ENCODE results near the gene PTPRC.
"Not testable (repeated sequence)": the region's sequence is repeated elsewhere in the genome, so short reads cannot be mapped to it uniquely, and the experiment has no call there.

Gene PTPRC

DNA sequence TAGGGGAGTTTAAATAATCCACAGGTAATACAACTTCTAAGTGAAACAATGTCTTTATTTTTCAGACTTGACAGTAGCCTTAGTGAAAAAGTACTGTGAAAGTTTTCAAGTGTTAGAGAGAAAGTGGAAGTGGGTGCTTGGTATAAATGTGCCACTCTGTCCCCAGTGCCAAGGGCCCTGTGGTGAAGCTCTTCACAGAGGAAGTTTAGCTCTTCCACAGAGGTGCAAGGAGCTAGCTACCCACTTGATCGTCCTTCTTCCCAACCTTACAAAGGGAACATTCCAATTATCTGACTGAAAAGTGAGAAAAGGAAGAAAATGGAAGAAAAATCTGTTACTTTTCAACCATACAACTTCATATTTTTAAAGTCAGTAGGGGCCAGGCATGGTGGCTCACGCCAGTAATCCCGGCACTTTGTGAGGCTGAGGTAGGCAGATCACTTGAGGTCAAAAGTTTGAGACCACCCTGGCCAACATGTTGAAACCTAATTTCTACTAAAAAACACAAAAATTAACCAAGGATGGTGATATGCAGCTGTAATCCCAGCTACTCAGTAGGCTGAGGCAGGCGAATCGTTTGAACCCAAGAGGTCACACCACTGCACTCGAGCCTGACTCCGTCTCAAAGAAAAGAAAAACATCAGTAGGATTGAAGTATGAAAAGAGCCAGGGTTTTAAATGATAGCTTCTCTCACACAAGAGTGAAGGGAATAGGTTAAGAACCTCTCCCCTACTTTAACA, 41.0 kb upstream of the PTPRC start:
- H3K36me3 ChIP-seq (ENCODE audit: insufficient read depth) = no peaks in the 10 kb centered on the region
- H3K27ac ChIP-seq = no peak overlapping the region
- no peaks in the 10 kb centered on the region for H4K20me1 ChIP-seq (ENCODE audit: insufficient read depth)
- no peak overlapping the region for H3K4me3 ChIP-seq (IDR thresholded peaks at IDR 0.05; ENCODE audit: insufficient read depth, low read depth, low read length)
- TF ChIP-seq, protein P1, sequence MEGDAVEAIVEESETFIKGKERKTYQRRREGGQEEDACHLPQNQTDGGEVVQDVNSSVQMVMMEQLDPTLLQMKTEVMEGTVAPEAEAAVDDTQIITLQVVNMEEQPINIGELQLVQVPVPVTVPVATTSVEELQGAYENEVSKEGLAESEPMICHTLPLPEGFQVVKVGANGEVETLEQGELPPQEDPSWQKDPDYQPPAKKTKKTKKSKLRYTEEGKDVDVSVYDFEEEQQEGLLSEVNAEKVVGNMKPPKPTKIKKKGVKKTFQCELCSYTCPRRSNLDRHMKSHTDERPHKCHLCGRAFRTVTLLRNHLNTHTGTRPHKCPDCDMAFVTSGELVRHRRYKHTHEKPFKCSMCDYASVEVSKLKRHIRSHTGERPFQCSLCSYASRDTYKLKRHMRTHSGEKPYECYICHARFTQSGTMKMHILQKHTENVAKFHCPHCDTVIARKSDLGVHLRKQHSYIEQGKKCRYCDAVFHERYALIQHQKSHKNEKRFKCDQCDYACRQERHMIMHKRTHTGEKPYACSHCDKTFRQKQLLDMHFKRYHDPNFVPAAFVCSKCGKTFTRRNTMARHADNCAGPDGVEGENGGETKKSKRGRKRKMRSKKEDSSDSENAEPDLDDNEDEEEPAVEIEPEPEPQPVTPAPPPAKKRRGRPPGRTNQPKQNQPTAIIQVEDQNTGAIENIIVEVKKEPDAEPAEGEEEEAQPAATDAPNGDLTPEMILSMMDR (conservative IDR thresholded peaks at IDR 0.05; ENCODE audit: low read depth, low read length) = no peak
- H3K4me1 ChIP-seq (ENCODE audit: low read depth, poor library complexity, severe bottlenecking) = peaks cover 24% of the 10 kb centered on the region
- no peaks in the 10 kb centered on the region for H3K79me2 ChIP-seq (ENCODE audit: insufficient read depth, low read depth)
- H2AFZ ChIP-seq (ENCODE audit: low read depth) = no peak overlapping the region
- H3K9ac ChIP-seq = no peak overlapping the region
- no peaks in the 10 kb centered on the region for H3K27me3 ChIP-seq (ENCODE audit: insufficient read depth, low read depth)
- H3K4me2 ChIP-seq = no peak overlapping the region

- Histone ChIP-seq H3K9ac (no peak overlapping the region), H3K36me3 (ENCODE audit: insufficient read depth) (no peaks in the 10 kb centered on the region), H3K27me3 (ENCODE audit: insufficient read depth, low read depth) (no peaks in the 10 kb centered on the region), H3K4me1 (ENCODE audit: low read depth, poor library complexity, severe bottlenecking) (peaks cover 24% of the 10 kb centered on the region), H2AFZ (ENCODE audit: low read depth) (no peak overlapping the region), H3K27ac (no peak overlapping the region), H3K4me2 (no peak overlapping the region), H3K79me2 (ENCODE audit: insufficient read depth, low read depth) (no peaks in the 10 kb centered on the region), H3K4me3 (IDR thresholded peaks at IDR 0.05; ENCODE audit: insufficient read depth, low read depth, low read length) (no peak overlapping the region), H4K20me1 (ENCODE audit: insufficient read depth) (no peaks in the 10 kb centered on the region)
- TF ChIP-seq, protein P1 (conservative IDR thresholded peaks at IDR 0.05; ENCODE audit: low read depth, low read length) = no peak
These were observed 40.0 kb upstream of the PTPRC start for GRCh38 chr1:198598796-198599321.

DNA sequence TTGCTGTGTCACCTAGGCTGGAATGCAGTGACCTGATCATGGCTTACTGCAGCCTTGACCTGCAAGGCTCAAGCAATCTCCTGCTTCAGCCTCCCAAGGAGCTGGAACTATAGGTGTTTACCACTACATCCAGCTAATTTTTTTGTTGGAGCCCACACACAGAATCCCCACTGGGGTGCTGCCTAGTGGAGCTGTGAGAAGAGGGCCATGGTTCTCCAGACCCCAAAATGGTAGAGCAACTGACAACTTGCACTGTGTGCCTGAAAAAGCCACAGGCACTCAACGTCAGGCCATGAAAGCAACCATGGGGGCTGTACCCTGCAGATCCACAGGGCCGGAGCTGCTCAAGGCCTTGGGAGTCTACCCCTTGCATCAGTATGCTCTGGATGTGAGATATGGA, 39.1 kb upstream of the PTPRC start:
- Histone ChIP-seq H3K27ac (no peak overlapping the region), H3K4me3 (IDR thresholded peaks at IDR 0.05; ENCODE audit: insufficient read depth, low read depth, low read length) (no peak overlapping the region), H3K36me3 (ENCODE audit: insufficient read depth) (no peaks in the 10 kb centered on the region), H3K9ac (no peak overlapping the region), H3K4me2 (no peak overlapping the region), H3K27me3 (ENCODE audit: insufficient read depth, low read depth) (no peaks in the 10 kb centered on the region), H3K4me1 (ENCODE audit: low read depth, poor library complexity, severe bottlenecking) (peaks cover 21% of the 10 kb centered on the region), H3K79me2 (ENCODE audit: insufficient read depth, low read depth) (no peaks in the 10 kb centered on the region), H2AFZ (ENCODE audit: low read depth) (no peak overlapping the region), H4K20me1 (ENCODE audit: insufficient read depth) (no peaks in the 10 kb centered on the region)
- TF ChIP-seq, protein P1 (conservative IDR thresholded peaks at IDR 0.05; ENCODE audit: low read depth, low read length) = no peak

- no peak overlapping the region for H2AFZ ChIP-seq (ENCODE audit: low read depth)
- H3K4me1 ChIP-seq (ENCODE audit: low read depth, poor library complexity, severe bottlenecking) = peaks cover 9% of the 10 kb centered on the region
- H3K36me3 ChIP-seq (ENCODE audit: insufficient read depth) = no peaks in the 10 kb centered on the region
These were observed 37.9 kb upstream of the PTPRC start for GRCh38 chr1:198600906-198601305.

DNA sequence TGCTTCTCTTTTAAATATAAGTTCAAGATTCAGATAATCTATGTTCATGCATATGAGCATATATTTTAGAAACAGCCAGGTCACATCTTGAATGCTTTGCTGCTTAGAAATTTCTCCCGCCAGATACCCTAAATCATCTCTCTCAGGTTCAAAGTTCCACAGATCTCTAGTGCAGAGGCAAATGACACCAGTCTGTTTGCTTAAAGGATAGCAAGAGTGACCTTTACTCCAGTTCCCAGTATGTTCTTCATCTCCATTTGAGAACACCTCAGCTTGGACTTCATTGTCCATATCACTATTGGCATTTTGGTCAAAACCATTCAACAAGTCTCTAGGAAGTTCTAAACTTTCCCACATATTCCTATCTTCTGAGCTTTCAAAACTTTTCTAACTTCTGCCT, 37.5 kb upstream of the PTPRC start:
- H3K4me1 ChIP-seq (ENCODE audit: low read depth, poor library complexity, severe bottlenecking); H3K9ac ChIP-seq; H3K27me3 ChIP-seq (ENCODE audit: insufficient read depth, low read depth); H2AFZ ChIP-seq (ENCODE audit: low read depth); H3K36me3 ChIP-seq (ENCODE audit: insufficient read depth); H3K4me3 ChIP-seq (IDR thresholded peaks at IDR 0.05; ENCODE audit: insufficient read depth, low read depth, low read length); H4K20me1 ChIP-seq (ENCODE audit: insufficient read depth); H3K27ac ChIP-seq; H3K79me2 ChIP-seq (ENCODE audit: insufficient read depth, low read depth); H3K4me2 ChIP-seq: not testable (repeated sequence)

More at GRCh38 chr1:198600906-198601305, 37.9 kb upstream of the PTPRC start:
- no peaks in the 10 kb centered on the region for H4K20me1 ChIP-seq (ENCODE audit: insufficient read depth)
- H3K4me2 ChIP-seq = no peak overlapping the region
- no peaks in the 10 kb centered on the region for H3K79me2 ChIP-seq (ENCODE audit: insufficient read depth, low read depth)
- TF ChIP-seq, protein P1 (conservative IDR thresholded peaks at IDR 0.05; ENCODE audit: low read depth, low read length) = no peak
- no peaks in the 10 kb centered on the region for H3K27me3 ChIP-seq (ENCODE audit: insufficient read depth, low read depth)
- no peak overlapping the region for H3K27ac ChIP-seq
- no peak overlapping the region for H3K4me3 ChIP-seq (IDR thresholded peaks at IDR 0.05; ENCODE audit: insufficient read depth, low read depth, low read length)
- H3K9ac ChIP-seq = no peak overlapping the region

Measured in KMS-11 (cell line).